ENCODE data around the gene FUS.
"Not testable (repeated sequence)": the region's sequence is repeated elsewhere in the genome, so short reads cannot be mapped to it uniquely, and the experiment has no call there.

Gene FUS

DNA sequence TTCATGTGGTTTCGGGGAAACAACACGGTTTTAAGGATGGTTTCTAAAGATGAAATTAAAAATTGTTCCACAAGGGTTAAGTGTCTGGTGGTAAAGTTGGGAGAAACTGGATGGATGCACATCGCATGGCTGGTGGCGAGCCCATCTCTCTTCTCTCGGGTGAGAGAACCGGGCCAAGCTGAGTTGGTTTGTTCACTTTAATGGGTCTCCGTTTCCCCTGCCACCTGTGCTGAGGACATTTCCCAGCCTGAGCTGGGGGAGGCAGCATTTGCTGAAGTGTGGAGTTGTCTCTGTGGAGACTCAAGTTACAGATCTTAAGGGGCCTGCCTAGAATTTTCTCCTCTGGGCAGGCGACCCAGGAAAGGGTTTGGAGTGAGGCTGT, 7.9 kb downstream of the FUS start:
- no peak for DNase-seq

DNA sequence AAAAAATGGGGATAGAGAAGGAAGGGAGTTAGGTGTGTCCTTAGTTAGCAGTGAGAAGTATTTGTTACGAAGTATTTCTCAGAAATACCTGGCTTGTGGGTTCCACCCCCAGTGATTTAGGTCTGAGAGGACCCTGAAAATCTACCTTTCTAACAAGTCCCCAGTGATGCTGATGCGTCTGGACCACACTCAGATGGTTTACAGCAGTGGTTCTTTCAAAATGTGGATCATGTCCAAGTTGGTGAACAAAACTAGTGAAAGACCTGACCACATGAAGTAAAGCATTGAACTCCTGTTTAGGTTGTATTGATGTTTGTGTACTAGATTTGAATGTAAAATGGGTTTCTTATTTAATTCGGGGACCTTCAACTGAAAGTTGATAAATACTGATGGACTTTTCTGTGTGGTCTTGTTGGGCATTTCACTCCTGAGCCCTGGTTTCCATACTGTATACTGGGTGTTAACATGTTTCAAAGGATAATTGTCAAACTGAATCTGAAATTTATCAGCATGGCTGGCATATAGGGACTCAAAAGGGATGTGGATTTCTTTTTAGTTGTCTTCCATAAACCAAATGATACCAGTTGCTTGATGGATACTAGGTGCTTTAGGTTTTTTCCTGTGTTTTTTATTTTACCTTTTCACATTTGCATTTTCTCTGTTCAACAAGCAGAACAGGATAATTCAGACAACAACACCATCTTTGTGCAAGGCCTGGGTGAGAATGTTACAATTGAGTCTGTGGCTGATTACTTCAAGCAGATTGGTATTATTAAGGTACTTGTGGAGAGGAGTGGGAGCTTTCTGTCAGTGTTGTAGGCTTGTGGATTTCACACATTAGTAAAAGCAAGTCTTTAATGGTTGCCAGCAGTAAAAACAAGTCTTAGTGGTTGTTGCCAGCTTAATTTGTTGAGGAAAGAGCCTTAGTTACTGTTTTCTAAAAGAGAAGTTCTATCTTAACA, 8.8 kb downstream of the FUS start:
- no peak for DNase-seq

DNA sequence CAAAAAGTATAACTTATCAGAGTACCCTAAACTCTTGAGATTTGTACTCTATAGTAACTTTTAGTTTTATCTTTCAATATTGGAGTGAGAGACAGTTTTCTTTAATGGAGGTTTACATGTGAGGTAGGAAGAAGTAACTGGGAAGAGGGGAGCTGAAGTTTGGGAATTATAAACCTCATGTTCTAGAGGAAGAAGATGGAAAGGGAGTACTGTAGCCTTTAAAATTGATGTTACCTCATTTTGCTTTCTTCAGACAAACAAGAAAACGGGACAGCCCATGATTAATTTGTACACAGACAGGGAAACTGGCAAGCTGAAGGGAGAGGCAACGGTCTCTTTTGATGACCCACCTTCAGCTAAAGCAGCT, 9.5 kb downstream of the FUS start:
- no peak for DNase-seq

DNA sequence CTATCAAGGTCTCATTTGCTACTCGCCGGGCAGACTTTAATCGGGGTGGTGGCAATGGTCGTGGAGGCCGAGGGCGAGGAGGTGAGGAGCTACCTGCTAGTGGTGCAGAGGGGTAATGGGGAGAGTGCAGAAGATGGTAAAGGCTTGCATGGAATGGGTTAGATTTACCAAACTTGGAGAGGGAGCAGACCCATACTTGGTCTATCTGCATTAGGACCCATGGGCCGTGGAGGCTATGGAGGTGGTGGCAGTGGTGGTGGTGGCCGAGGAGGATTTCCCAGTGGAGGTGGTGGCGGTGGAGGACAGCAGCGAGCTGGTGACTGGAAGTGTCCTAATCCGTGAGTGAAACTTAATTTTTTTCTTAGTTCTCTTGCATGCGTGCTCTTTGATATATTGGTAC, 10.1 kb downstream of the FUS start:
- no peak for DNase-seq

DNA sequence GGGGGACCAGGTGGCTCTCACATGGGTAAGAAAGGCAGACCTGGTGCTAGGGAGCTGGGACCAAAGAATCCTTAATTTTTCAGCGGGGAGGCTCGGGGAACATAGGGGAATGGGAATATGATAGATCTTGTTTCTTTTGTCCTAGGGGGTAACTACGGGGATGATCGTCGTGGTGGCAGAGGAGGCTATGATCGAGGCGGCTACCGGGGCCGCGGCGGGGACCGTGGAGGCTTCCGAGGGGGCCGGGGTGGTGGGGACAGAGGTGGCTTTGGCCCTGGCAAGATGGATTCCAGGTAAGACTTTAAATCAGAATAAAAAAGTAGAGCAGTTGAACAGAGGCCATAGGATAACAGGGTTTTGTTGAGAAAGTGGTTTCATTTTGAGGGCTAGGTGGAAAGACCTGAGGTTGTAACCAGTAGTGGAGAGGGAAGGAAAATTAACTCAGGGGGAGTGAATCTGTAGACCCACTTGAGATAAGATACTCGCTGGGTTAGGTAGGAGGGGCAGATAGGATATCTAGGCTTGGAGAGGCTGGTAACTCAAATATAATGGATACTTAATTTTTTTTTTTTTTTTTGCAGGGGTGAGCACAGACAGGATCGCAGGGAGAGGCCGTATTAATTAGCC, 11.0 kb downstream of the FUS start:
- no peak for DNase-seq

DNA sequence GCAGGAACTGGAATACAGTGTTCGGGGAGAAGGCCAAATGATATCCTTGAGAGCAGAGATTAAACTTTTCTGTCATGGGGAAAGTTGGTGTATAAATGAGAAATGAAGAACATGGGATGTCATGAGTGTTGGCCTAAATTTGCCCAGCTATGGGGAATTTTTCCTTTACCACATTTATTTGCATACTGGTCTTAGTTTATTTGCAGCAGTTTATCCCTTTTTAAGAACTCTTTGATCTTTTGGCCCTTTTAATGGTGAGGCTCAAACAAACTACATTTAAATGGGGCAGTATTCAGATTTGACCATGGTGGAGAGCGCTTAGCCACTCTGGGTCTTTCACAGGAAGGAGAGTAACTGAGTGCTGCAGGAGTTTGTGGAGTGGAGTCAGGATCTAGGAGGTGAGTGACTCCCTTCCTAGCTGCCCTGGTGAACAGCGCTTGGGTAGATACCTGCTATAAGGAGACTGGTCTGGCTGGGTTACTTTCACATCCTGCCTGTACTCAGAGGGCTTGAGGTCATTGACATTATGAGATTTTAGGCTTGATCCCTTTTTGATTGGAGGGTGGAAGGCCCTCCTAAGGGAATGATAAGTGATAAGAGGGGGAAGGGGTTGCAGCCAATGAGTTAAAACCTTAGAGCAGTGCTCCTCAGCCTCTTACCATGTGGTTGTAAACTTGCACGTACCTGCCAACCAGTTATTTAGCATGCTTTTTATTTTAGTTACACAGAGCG, 11.9 kb downstream of the FUS start:
- DNase-seq: no peak

DNA sequence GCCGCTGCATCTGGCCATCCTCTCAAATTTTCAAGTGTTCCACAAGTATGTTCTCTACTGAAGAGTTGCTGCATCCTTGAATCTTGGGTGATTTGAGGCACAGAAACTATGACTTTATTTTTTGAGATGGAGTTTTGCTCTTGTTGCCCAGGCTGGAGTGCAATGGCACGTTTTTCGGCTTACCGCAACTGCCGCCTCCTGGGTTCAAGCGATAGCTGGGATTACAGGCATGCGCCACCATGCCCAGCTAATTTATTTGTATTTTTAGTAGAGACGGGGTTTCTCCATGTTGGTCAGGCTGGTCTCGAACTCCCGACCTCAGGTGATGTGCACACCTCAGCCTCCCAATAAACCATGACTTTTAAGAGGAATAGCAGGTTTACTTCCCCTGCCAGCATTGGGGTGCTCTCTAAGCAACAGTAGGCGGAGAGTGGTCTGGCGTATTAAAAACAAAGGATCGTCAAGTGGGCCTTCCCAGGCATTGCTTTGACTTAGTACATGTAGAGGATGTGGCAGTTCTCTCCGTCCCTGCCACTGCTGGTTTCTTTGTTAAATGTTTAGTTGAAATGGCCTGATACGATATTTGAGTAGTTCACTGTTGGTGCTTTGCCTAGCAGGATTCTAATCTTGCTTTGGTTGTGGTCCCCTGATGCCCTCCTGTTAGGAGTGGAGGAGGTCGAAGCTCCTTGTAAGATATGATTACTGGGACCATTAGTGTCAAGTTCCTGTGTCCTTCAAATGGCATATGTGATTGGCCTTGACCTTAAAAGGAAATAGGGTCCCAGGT, 13.1 kb downstream of the FUS start:
- DNase-seq: no peak

DNA sequence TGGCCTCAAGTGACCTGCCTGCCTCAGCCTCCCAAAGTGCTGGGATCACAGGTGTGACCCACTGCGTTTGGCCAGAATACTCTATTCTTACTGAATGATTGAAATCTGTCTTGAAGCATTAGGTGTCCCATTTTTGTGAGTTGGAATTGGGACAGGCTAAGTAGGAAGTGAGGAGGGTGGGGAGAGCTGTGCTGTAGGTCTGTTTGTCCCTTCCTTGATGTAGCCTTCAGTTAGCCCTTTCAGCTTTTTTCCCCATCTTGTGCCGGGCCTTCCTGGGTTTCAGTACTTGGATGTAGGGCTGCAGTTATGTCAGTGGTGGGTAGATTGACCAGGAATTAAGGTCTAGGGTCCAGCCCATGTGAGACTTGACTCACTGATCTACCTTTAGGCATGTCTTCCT, 13.9 kb downstream of the FUS start:
- no peak for DNase-seq

DNA sequence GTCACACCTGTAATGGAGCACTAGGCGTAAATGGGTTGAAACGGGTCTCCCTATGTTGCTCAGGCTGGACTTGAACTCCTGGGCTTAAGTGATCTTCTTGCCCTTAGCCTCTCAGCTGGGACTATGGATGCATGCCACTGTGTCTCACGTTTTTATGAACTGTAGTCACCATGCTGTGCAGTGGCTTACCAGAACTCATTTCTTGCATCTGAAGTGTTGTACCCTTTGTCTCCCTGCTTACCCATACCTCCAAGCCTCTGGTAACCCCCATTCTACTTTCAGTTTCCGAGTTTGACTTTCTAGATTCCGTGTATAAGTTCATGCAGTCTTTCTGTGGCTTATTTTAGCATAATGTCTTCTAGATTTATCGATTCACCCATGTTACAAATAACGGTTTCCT, 15.0 kb downstream of the FUS start:
- DNase-seq: no peak

DNA sequence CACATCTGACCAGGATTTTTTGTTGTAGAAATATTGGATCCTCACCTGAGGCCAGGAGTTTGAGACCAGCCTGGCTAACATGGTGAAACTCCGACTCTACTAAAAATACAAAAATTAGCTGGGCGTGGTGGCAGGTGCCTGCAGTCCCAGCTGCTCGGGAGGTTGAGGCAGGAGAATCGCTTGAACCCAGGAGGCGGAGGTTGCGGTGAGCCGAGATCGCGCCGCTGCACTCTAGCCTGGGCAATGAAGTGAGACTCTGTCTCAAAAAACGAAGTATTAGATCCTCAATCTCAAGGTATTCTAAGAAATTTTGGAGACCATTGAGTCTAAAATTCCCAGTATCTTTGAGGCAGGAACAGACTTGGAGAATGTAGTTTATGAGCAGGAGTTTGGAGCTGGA, 15.9 kb downstream of the FUS start:
- DNase-seq: not testable (repeated sequence)

DNA sequence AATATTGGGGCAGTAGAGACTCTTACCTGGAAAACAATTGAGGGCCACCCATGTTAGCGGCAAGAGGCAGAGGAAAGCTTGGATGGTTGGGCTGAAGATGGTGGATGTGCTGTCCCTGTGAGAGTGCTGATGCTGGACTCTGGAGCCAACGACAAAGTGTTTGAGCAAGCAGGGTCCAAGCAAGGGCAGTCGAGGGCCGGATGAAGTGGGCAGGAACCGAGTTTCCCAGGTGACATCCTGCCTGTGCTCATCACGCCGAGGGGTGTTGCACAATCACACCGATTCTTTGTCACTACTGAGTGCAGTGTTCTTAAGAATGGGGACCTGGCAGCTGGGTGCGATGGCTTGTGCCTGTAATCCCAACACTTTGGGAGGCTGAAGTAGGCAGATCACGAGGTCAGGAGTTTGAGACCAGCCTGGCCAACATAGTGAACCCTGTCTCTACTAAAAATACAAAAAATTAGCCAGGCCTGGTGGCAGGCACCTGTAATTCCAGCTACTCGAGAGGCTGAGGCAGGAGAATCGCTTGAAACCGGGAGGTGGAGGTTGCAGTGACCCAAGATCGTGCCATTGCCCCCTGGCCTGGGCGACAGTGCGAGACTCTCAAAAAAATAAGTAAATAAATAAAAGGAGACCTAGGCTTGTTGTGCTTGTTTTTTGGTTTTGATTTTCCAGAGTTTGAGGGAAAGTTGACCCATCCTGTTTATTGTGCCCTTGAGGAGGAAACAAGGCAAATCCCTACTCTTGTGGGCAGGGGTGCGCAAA, 16.6 kb downstream of the FUS start:
- no peak for DNase-seq

DNA sequence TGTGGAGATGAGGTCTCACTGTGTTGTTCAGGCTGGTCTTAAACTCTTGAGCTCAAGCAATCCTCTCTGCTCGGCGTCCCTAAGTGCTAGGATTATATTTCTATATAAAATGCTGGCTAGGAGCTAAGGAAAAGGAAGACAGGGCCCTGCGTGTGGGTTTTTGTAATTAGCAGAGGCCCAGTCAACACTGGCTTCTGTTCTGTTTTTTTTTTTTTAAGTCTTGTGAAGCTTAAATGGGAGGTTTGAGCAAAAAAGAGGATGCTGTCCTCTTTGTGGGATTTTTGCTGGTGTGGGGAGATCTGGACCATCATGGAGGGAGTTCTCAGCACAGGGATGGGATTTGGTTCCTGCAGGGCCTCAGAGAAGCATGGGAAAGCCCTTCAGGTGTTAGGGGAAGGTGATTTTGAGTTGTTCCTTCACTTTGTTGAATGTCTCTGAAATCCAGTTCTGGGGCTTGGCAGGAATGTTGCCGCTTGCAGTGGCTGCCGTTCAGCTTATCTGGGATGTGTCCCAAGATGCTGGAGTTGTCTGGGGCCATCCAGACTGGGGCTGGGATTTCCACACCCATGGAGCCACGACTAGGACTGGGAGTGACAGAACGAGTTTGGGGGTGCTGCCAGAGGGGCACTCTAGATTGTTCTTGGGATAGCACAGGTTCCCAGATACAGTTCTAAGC, 18.4 kb downstream of the FUS start:
- no peak for DNase-seq

DNA sequence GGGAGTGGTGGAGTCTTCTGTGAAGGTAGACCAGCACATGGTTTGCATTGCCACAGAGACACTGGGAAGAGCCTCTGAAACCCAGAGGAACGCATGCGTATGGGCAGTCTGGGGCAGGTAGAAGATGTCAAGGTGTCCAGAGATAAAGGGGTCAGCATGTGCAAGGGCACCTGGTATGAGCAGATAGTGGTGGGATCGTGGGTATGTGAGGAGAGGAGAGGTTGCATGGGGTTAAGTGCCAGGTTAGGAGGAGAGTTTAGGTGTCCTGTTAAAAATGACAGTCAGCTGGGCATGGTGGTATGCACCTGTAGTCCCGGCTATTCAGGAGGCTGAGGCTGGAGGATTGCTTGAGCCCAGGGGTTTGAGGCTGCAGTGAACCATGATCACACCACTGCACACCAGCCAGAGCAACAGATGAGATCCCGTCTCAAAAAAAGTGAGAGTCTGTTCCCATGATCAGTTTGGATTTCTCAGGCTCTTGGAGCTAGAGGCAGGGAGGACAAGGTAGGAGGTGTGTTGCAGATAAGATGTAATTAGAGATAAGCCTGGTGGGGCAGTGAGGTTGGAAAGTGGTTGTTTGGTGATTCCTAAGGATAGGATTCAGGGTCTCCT, 19.6 kb downstream of the FUS start:
- no peak for DNase-seq

DNA sequence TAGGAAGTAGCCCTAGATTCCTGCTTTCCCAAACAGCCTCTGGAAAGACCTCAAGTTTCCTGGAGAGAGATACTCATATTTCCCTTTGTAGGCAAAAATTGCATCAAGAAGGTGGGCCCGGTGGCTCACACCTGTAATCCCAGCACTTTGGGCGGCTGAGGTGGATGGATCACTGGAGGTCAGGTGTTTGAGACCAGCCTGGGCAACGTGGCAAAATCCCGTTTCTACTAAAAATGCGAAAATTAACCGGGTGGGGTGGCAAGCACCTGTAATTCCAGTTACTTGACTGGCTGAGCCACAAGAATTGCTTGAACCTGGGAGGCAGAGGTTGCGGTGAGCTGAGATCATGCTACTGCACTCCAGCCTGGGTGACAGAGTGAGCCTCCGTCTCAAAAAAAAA, 20.2 kb downstream of the FUS start:
- DNase-seq: not testable (repeated sequence)

DNA sequence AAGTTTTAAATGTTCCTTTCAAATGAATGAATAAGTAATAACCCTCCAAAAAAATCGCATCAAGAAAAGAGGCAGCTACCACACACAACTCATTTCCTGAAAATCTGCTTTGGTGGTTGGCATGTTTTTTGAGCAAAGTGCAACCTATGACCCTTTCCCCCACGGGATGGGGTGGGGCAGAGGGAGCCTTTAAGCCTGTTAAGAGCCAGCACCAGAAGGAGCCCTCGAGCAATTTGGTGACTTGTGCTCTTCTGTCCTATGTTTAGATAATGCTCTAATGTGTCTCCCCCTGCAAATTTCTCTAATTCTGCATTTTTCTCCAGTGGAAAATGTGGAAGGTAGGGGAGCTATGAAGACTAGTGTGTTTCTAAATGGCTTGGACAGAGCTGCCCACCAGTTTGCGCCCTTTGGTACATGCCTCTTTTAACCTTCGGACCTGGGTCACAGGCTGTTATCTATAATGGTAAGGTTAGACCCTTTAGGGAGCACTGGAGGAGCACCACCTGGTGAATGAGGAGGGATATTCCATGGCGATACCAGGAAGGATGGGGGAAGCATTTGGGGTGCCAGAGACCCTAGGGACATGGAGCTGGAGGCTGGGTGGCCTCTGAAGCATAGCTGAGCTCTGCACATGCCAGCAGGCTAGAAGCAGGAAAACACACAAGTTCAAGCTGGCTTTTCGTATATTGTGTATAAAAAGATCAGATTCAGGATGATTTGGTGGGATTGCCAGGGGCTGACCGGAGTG, 21.1 kb downstream of the FUS start:
- peak; percentile 32 for DNase-seq

DNA sequence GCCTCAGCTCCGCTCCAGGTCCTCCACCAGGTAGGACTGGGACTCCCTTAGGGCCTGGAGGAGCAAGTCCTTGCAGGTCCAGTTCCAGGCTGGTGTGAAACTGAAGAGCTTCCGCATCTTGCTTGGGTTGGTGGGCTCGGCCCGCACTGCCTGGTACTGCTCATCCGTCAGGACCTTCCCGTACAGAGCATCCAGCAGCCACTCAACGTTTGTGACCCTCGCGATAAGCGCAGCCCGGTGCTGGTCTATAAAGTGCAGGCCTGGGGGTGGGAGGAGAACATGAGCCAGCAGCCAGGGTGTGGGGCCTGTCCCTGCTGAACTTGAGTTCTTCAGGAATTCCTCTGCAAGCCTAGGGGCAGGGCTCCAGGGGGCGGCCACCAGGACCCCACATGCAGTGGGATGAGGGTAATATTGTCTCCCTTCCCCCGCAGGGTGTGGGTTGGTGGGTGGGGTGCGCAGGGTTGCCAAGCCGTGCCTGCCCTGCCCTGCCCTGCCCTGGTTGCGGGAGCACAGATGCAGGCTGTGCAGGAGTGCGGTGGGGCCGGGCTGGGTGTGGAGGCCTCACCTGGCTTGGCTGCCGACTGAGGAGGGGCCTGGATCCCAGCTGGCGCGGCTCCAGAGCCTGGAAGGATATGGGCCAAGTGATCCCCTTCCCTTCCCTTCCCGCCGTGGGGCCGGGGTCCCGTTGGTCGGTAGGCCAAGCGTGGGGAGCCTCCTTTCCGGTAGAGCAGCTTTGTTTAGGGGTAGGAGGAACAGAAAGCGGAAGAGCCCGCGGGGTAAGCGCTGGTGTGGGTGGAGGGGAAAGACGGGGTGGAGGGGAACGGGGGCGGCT, 21.9 kb downstream of the FUS start:
- peak; percentile 23 for DNase-seq

DNA sequence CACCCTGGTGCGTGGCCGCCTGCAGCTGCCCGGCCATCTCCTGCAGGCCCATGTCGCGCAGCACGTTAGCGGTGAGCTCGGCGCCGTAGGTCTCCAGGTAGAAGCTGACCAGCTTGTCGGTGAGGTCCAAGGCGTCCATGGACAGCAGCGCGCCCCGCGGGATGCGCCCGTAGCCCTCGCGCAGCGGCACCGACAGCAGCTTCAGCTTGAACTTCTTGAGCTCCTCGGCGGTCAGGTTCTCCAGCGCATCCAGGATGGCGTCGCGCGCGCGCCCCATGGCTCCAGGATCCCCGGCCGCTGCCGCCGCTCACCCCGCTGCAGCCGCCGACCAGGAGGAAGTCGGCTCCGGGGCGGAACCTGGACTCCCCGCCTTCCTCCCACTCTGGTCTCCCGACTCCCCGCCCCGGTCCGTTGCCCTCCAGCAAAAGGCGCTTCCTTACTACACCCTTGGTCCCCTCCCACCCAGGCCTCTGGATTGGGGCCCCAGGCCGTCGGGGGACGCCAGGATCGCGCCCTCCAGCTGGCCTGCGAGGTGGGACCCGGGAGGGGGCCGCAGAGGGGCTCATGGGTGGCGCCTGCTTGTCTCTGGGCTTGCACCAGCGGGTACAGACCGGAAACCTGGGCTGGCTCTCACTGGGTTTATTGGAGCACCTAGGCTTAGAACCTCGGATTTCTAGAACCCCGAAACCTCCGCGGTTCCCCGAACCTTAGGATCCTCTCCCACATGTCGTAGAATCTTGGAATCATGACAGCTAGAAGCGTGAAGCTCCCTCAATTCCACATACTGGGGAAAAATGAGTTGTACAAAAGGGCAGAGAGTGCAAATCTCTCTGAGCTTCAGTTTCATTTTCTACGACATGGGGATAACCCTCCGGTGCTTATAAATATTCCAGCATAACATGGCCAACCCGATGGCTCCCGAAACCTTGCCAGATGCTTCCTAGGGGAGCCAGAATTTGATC, 22.8 kb downstream of the FUS start, which contains the start of gene PYCARD:
TSS of gene PYCARD (minus strand) at position 347 of the 962 bp plus-strand sequence. CDS start at position 277, 70 bp downstream.
- DNase-seq: peak; percentile 27

All from stimulated activated naive CD4-positive, alpha-beta T cell treated with Interleukin-2 at 50 U/mL for 16 hours (primary cell).